ENCODE measurements around the gene CD86.

- no peak for TF ChIP-seq CTCF (IDR thresholded peaks at IDR 0.05)
- TF ChIP-seq POLR2A (IDR thresholded peaks at IDR 0.05) = no peak
- no peak for TF ChIP-seq POLR2AphosphoS5 (IDR thresholded peaks at IDR 0.05)
Measured at GRCh38 chr3:122030381-122031122, 24.6 kb upstream of the CD86 start.
